Neural crest cell (in vitro differentiated cells): Measurements from ENCODE around the gene ZFR2. TPM values are rescaled to one million over a fixed set of nuclear protein-coding genes. Genes with fewer than 3 reads are reported as not detected.

ENCODE experiments used
- DNase-seq: peaks from one replicate; pipeline ENCODE4 v3.0.0; 2021; ENCODE audit warnings: low read depth, mixed read lengths, low spot score
- H3K27ac Mint-ChIP-seq: one replicate; pipeline ENCODE4 v1.8.0; 2021; ENCODE audit warnings: mild to moderate bottlenecking, mixed read lengths; ENCODE audit not compliant: unreplicated experiment
- H3K27me3 Mint-ChIP-seq: 2 replicates; pipeline ENCODE4 v1.8.0; 2021; ENCODE audit warnings: low read depth, mild to moderate bottlenecking, mixed read lengths
- H3K36me3 Mint-ChIP-seq: 2 replicates; pipeline ENCODE4 v1.8.0; 2021; ENCODE audit warnings: low read depth, mild to moderate bottlenecking, mixed read lengths
- H3K4me1 Mint-ChIP-seq: 2 replicates; pipeline ENCODE4 v1.8.0; 2021; ENCODE audit warnings: mixed read lengths
- H3K4me3 Mint-ChIP-seq: one replicate; pipeline ENCODE4 v1.8.0; 2021; ENCODE audit warnings: mild to moderate bottlenecking, mixed read lengths
- H3K9me3 Mint-ChIP-seq: 2 replicates; pipeline ENCODE4 v1.8.0; 2021; ENCODE audit warnings: mixed read lengths
- total RNA-seq: library from RNA; stranded (reverse); gene quantifications from 2 replicates; pipeline ENCODE4 v1.2.1, GENCODE V29; 2021
- TF ChIP-seq, protein P1 (sequence below): fragments of 200-600 bp; sonication (generic); conservative IDR thresholded peaks from 2 replicates; pipeline ENCODE4 v1.5.0; 2021; ENCODE audit warnings: antibody characterized with exemption, mild to moderate bottlenecking

ZFR2 gene
- total RNA-seq, 1 donor from 2014 or later: 4.2 TPM

DNA sequence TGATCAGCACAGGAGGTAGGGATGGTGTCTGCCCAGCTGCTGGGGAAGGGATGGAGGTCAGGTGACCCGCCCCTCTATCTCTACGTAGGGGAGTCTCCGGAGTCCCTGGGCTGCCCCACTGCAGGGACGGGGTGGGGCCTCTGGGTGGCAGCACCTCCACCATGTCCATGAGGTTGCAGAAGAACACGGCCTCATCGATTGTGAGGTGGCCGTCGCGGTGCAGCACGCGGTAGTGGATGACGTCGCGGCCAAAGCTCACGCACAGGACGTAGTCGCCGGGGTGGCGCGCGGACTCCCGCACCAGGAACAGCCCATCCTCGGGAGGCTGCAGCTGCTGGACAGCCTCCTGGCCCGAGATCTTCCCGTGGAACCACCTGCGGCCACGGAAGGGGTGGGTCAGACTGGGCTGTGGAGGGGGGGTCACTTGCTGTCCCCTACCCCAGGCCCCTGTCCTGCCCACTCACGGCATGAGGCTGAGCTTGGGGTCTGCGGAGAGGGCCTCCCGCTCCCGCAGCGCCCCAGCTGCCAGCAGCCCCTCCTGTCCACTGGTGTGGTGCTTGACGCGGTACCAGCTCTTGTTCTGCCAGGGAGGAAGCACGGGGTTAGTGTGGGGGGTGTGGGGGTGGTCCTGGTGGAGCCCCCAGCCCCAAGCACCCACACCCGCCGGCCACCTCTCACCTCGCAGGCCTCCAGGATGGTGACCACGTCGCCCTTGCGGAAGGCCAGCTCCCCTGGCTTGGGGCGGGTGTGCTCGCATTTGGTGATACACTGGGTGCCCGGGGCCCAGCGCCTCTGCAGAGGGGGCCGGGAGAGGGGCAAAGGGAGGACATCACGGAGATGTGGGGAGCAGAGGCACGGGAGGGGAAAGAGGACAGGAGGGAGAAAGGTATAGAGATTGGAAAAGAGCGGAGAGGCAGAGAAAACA is 84.9 kb downstream of the ZFR2 start:
- Mint-ChIP-seq H3K9me3 (peaks cover 8% of the 10 kb centered on the region), H3K27me3 (peaks cover 62% of the 10 kb centered on the region), H3K27ac (no peak overlapping the region)

DNA sequence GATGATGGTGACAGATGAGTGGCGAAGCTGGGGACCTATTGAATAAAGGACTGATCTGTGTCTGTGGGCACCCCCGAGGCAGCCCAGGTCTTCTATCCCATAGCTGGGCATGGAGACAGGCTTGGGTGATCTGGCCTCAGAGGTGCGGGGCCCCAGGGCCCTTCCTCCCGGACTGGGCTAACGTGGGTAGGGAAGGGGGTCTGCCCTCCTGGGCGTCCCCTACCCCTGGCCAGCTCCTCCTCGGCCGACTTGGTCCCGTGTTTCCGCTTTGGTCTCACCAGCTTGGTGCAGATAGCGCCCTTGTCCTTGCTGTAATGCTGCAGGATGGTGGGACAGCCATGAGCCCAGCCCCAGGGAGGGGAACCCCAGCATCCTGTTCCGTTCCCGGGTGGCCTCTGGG is 85.9 kb downstream of the ZFR2 start:
- TF ChIP-seq, protein P1, sequence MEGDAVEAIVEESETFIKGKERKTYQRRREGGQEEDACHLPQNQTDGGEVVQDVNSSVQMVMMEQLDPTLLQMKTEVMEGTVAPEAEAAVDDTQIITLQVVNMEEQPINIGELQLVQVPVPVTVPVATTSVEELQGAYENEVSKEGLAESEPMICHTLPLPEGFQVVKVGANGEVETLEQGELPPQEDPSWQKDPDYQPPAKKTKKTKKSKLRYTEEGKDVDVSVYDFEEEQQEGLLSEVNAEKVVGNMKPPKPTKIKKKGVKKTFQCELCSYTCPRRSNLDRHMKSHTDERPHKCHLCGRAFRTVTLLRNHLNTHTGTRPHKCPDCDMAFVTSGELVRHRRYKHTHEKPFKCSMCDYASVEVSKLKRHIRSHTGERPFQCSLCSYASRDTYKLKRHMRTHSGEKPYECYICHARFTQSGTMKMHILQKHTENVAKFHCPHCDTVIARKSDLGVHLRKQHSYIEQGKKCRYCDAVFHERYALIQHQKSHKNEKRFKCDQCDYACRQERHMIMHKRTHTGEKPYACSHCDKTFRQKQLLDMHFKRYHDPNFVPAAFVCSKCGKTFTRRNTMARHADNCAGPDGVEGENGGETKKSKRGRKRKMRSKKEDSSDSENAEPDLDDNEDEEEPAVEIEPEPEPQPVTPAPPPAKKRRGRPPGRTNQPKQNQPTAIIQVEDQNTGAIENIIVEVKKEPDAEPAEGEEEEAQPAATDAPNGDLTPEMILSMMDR: no peak
- no peak overlapping the region for H3K4me3 Mint-ChIP-seq
- peaks cover 8% of the 10 kb centered on the region for H3K9me3 Mint-ChIP-seq
- no peak overlapping the region for H3K27ac Mint-ChIP-seq
- H3K27me3 Mint-ChIP-seq: peaks cover 55% of the 10 kb centered on the region
- no peak for DNase-seq
- no peaks in the 10 kb centered on the region for H3K4me1 Mint-ChIP-seq
- no peaks in the 10 kb centered on the region for H3K36me3 Mint-ChIP-seq

More for the DNA sequence above, 84.9 kb downstream of the ZFR2 start:
- no peak for DNase-seq
- TF ChIP-seq, protein P1: peak; percentile 43
- H3K4me1 Mint-ChIP-seq: no peaks in the 10 kb centered on the region
- H3K4me3 Mint-ChIP-seq: no peak overlapping the region
- no peaks in the 10 kb centered on the region for H3K36me3 Mint-ChIP-seq

GRCh38 chr19:3782330-3782729 is 86.5 kb downstream of the ZFR2 start:
- Mint-ChIP-seq H3K9me3 (peaks cover 8% of the 10 kb centered on the region), H3K27ac (no peak overlapping the region), H3K27me3 (peaks cover 51% of the 10 kb centered on the region), H3K36me3 (no peaks in the 10 kb centered on the region), H3K4me1 (no peaks in the 10 kb centered on the region), H3K4me3 (no peak overlapping the region)
- DNase-seq: no peak
- TF ChIP-seq, protein P1: no peak

- Mint-ChIP-seq H3K4me3 (no peak overlapping the region), H3K27ac (no peak overlapping the region), H3K27me3 (peaks cover 43% of the 10 kb centered on the region), H3K36me3 (no peaks in the 10 kb centered on the region), H3K9me3 (peaks cover 8% of the 10 kb centered on the region), H3K4me1 (no peaks in the 10 kb centered on the region)
- TF ChIP-seq, protein P1: no peak
- no peak for DNase-seq
Observed at GRCh38 chr19:3781603-3782002, 87.2 kb downstream of the ZFR2 start.

- DNase-seq: no peak
- no peaks in the 10 kb centered on the region for H3K4me1 Mint-ChIP-seq
- H3K27ac Mint-ChIP-seq: no peak overlapping the region
- H3K27me3 Mint-ChIP-seq: peaks cover 41% of the 10 kb centered on the region
- no peak overlapping the region for H3K4me3 Mint-ChIP-seq
- TF ChIP-seq, protein P1: no peak
- H3K36me3 Mint-ChIP-seq: no peaks in the 10 kb centered on the region
- peaks cover 8% of the 10 kb centered on the region for H3K9me3 Mint-ChIP-seq
Observed at GRCh38 chr19:3780786-3781304, 88.0 kb downstream of the ZFR2 start.
